WTC11 (cell line): ENCODE results near the gene ACOX3.

Source experiments
- ATF1 ChIP-seq: sonication (generic); formaldehyde crosslinking; IDR thresholded peaks from 2 replicates; pipeline ENCODE4 v1.8.1; 2023; ENCODE audit warnings: mild to moderate bottlenecking, moderate library complexity, missing genetic modification reagents
- CREB1 ChIP-seq: sonication (generic); formaldehyde crosslinking; IDR thresholded peaks from 2 replicates; pipeline ENCODE4 v1.8.0; 2023; ENCODE audit warnings: mild to moderate bottlenecking, missing genetic modification reagents
- E2F5 ChIP-seq: sonication (generic); formaldehyde crosslinking; IDR thresholded peaks from 2 replicates; pipeline ENCODE4 v1.8.1; 2022; ENCODE audit warnings: mild to moderate bottlenecking, moderate library complexity, missing genetic modification reagents
- PRDM15 ChIP-seq: sonication (generic); formaldehyde crosslinking; IDR thresholded peaks from 2 replicates; pipeline ENCODE4 v1.8.0; 2022; ENCODE audit warnings: missing genetic modification reagents
- TF ChIP-seq, protein P1 (sequence below): fragments of 200-600 bp; IDR thresholded peaks from 2 replicates; pipeline ENCODE4 v1.8.0; 2022; ENCODE audit warnings: antibody characterized with exemption

GRCh38 chr4:8334786-8335460 is 105.6 kb downstream of the ACOX3 start:
- TF ChIP-seq E2F5: no peak
- no peak for TF ChIP-seq PRDM15 (CRISPR knock-in tag)
- TF ChIP-seq, protein P1, sequence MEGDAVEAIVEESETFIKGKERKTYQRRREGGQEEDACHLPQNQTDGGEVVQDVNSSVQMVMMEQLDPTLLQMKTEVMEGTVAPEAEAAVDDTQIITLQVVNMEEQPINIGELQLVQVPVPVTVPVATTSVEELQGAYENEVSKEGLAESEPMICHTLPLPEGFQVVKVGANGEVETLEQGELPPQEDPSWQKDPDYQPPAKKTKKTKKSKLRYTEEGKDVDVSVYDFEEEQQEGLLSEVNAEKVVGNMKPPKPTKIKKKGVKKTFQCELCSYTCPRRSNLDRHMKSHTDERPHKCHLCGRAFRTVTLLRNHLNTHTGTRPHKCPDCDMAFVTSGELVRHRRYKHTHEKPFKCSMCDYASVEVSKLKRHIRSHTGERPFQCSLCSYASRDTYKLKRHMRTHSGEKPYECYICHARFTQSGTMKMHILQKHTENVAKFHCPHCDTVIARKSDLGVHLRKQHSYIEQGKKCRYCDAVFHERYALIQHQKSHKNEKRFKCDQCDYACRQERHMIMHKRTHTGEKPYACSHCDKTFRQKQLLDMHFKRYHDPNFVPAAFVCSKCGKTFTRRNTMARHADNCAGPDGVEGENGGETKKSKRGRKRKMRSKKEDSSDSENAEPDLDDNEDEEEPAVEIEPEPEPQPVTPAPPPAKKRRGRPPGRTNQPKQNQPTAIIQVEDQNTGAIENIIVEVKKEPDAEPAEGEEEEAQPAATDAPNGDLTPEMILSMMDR: no peak
- TF ChIP-seq CREB1 (CRISPR knock-in tag): no peak
- TF ChIP-seq ATF1 (CRISPR knock-in tag): no peak
